ENCODE results near the gene STEAP3. TPM values are rescaled to one million over a fixed set of nuclear protein-coding genes. Genes with fewer than 3 reads are reported as not detected.

Gene STEAP3
- total RNA-seq, 1 donor, result 1.5 TPM

DNA sequence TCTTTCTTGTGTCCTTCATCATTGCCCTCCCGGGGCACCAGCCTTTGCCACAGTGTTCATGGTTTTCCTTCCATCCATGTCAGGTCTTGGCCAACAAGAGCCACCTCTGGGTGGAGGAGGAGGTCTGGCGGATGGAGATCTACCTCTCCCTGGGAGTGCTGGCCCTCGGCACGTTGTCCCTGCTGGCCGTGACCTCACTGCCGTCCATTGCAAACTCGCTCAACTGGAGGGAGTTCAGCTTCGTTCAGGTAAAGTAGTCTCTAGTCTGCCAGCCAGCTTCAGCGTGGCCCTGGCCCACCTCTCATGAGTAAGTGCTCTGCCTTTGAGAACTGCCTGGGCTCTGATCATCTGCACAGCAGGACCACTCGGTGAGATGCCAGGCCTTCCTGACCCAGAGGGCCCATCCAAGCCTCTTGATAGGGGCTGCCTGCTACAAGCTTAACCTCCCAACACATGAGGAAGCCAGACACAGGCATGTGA, 31.0 kb downstream of the STEAP3 start:
- Histone ChIP-seq H3K9me3 (ENCODE audit: low read depth, low read length) (no peaks in the 10 kb centered on the region), H3K4me3 (ENCODE audit: low read length) (no peak overlapping the region), H3K27me3 (ENCODE audit: insufficient read depth, low read length) (no peaks in the 10 kb centered on the region), H3K4me1 (ENCODE audit: insufficient read depth, low read length) (no peaks in the 10 kb centered on the region)

GRCh38 chr2:119255760-119256581, 32.3 kb downstream of the STEAP3 start:
- Histone ChIP-seq H3K27me3 (ENCODE audit: insufficient read depth, low read length) (no peaks in the 10 kb centered on the region), H3K9me3 (ENCODE audit: low read depth, low read length) (no peaks in the 10 kb centered on the region), H3K4me1 (ENCODE audit: insufficient read depth, low read length) (no peaks in the 10 kb centered on the region), H3K4me3 (ENCODE audit: low read length) (no peak overlapping the region)

GRCh38 chr2:119256582-119256921, 32.9 kb downstream of the STEAP3 start:
- Histone ChIP-seq H3K4me1 (ENCODE audit: insufficient read depth, low read length) (no peaks in the 10 kb centered on the region), H3K27me3 (ENCODE audit: insufficient read depth, low read length) (no peaks in the 10 kb centered on the region), H3K9me3 (ENCODE audit: low read depth, low read length) (no peaks in the 10 kb centered on the region), H3K4me3 (ENCODE audit: low read length) (no peak overlapping the region)

GRCh38 chr2:119257198-119257597, 33.6 kb downstream of the STEAP3 start:
- Histone ChIP-seq H3K27me3 (ENCODE audit: insufficient read depth, low read length) (no peaks in the 10 kb centered on the region), H3K4me1 (ENCODE audit: insufficient read depth, low read length) (no peaks in the 10 kb centered on the region), H3K9me3 (ENCODE audit: low read depth, low read length) (no peaks in the 10 kb centered on the region), H3K4me3 (ENCODE audit: low read length) (no peak overlapping the region)

DNA sequence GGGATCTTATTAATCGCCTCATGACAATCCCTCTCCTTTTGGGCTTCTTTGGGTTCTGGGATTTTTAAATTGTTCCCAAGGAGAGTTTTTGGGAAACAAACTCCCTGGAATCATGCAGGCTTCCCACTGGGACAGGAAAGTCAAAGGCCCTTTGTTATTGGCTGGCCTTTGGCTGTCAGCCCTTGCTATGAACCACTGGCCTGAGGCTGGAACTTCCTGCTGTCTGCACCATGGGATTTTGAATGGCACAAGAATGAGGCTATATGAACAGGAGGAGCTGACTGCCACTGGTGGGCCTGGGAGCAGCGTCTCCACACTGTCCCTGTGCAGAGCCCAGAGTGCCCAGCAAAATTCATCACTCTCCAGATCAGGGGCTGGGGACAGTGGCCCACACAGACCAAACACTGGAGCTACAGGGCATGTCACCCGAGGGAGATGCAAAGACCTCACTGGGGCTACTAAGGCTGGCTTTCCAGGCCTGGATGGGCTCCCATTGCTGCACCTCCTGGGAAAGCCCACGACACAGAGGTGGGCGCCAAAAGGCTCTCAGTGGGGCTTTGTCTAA, 35.7 kb downstream of the STEAP3 start:
- no peaks in the 10 kb centered on the region for H3K27me3 ChIP-seq (ENCODE audit: insufficient read depth, low read length)
- no peaks in the 10 kb centered on the region for H3K9me3 ChIP-seq (ENCODE audit: low read depth, low read length)
- peaks cover 14% of the 10 kb centered on the region for H3K4me1 ChIP-seq (ENCODE audit: insufficient read depth, low read length)
- no peak overlapping the region for H3K4me3 ChIP-seq (ENCODE audit: low read length)

- no peaks in the 10 kb centered on the region for H3K9me3 ChIP-seq (ENCODE audit: low read depth, low read length)
- peaks cover 16% of the 10 kb centered on the region for H3K4me1 ChIP-seq (ENCODE audit: insufficient read depth, low read length)
- H3K27me3 ChIP-seq (ENCODE audit: insufficient read depth, low read length), result no peaks in the 10 kb centered on the region
- no peak overlapping the region for H3K4me3 ChIP-seq (ENCODE audit: low read length)
Measured at GRCh38 chr2:119260646-119261492, 37.2 kb downstream of the STEAP3 start.

DNA sequence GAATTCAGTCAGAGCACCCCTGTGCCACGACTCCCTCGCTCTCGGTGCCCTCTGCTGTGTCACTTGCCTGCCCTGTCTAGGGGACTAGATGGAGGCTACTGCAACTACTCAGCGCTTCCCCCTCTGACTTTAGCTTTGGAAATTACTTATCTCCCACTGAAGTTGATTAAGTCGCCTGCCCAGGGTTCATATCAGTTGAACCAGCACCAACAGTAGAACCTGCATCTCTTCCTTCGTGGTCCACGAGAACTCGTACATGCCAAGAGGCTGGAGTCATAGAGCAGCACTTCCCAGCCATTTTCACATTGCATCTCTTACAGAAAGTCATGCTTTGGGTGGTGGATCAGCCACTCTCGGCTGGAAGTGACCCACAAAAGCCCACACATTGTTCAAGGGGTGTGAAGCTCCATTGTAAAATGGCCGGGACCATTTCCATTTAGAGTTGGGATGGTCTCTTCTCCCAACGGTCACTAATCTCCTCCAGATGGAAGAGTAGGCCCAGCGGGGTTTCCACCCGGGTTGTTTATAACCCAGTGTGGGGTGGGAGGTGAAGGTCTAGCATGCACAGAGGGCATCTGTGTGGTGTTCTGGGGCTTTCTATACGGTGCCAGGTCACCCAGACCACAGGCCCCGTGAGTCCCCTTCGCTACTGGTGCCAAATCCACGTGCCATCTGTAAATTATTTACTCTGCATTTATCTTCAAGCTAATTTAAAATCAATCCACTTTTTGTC, 38.0 kb downstream of the STEAP3 start:
- Histone ChIP-seq H3K9me3 (ENCODE audit: low read depth, low read length) (no peaks in the 10 kb centered on the region), H3K4me1 (ENCODE audit: insufficient read depth, low read length) (peaks cover 16% of the 10 kb centered on the region)

DNA sequence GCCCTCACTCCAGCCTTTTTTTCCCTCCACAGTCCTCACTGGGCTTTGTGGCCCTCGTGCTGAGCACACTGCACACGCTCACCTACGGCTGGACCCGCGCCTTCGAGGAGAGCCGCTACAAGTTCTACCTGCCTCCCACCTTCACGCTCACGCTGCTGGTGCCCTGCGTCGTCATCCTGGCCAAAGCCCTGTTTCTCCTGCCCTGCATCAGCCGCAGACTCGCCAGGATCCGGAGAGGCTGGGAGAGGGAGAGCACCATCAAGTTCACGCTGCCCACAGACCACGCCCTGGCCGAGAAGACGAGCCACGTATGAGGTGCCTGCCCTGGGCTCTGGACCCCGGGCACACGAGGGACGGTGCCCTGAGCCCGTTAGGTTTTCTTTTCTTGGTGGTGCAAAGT, 39.4 kb downstream of the STEAP3 start:
- H3K27me3 ChIP-seq (ENCODE audit: insufficient read depth, low read length), result no peaks in the 10 kb centered on the region
- peaks cover 22% of the 10 kb centered on the region for H3K4me1 ChIP-seq (ENCODE audit: insufficient read depth, low read length)
- no peak overlapping the region for H3K4me3 ChIP-seq (ENCODE audit: low read length)
- no peaks in the 10 kb centered on the region for H3K9me3 ChIP-seq (ENCODE audit: low read depth, low read length)

More for the DNA sequence above, 38.0 kb downstream of the STEAP3 start:
- H3K4me3 ChIP-seq (ENCODE audit: low read length), result no peak overlapping the region
- H3K27me3 ChIP-seq (ENCODE audit: insufficient read depth, low read length), result no peaks in the 10 kb centered on the region

GRCh38 chr2:119263656-119264055, 40.0 kb downstream of the STEAP3 start:
- Histone ChIP-seq H3K4me1 (ENCODE audit: insufficient read depth, low read length) (peaks cover 22% of the 10 kb centered on the region), H3K4me3 (ENCODE audit: low read length) (no peak overlapping the region), H3K27me3 (ENCODE audit: insufficient read depth, low read length) (no peaks in the 10 kb centered on the region), H3K9me3 (ENCODE audit: low read depth, low read length) (no peaks in the 10 kb centered on the region)

GRCh38 chr2:119264781-119265692, 41.4 kb downstream of the STEAP3 start:
- Histone ChIP-seq H3K27me3 (ENCODE audit: insufficient read depth, low read length) (no peaks in the 10 kb centered on the region), H3K4me1 (ENCODE audit: insufficient read depth, low read length) (peaks cover 22% of the 10 kb centered on the region), H3K9me3 (ENCODE audit: low read depth, low read length) (no peaks in the 10 kb centered on the region), H3K4me3 (ENCODE audit: low read length) (no peak overlapping the region)

DNA sequence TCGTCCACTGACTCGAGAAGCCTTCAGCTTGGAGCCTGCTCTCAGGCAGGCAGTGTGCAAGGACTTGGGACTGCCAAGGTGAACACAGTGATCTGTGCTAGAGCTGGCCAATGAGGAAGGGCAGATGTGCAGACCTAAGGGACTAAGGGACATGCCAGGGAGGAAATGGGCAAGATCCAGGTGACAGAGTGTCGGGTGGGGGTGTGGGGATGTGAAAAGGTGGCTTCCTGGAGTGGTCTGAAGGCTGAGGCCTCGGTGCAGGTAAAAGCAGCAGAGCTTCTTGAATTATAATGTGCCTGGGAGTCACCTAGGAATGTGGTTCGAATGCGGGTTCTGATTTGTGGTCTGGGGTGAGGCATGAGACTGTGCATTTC, 42.0 kb downstream of the STEAP3 start:
- H3K4me3 ChIP-seq (ENCODE audit: low read length), result no peak overlapping the region
- peaks cover 22% of the 10 kb centered on the region for H3K4me1 ChIP-seq (ENCODE audit: insufficient read depth, low read length)
- H3K27me3 ChIP-seq (ENCODE audit: insufficient read depth, low read length), result peaks cover 2% of the 10 kb centered on the region
- H3K9me3 ChIP-seq (ENCODE audit: low read depth, low read length), result no peaks in the 10 kb centered on the region

GRCh38 chr2:119266091-119266589, 42.5 kb downstream of the STEAP3 start:
- no peak overlapping the region for H3K4me3 ChIP-seq (ENCODE audit: low read length)
- H3K27me3 ChIP-seq (ENCODE audit: insufficient read depth, low read length), result peaks cover 2% of the 10 kb centered on the region
- H3K4me1 ChIP-seq (ENCODE audit: insufficient read depth, low read length), result peaks cover 22% of the 10 kb centered on the region
- H3K9me3 ChIP-seq (ENCODE audit: low read depth, low read length), result no peaks in the 10 kb centered on the region

- Histone ChIP-seq H3K9me3 (ENCODE audit: low read depth, low read length) (no peaks in the 10 kb centered on the region), H3K27me3 (ENCODE audit: insufficient read depth, low read length) (peaks cover 2% of the 10 kb centered on the region), H3K4me3 (ENCODE audit: low read length) (no peak overlapping the region), H3K4me1 (ENCODE audit: insufficient read depth, low read length) (peaks cover 22% of the 10 kb centered on the region)
Measured at GRCh38 chr2:119267604-119268003, 44.0 kb downstream of the STEAP3 start.

DNA sequence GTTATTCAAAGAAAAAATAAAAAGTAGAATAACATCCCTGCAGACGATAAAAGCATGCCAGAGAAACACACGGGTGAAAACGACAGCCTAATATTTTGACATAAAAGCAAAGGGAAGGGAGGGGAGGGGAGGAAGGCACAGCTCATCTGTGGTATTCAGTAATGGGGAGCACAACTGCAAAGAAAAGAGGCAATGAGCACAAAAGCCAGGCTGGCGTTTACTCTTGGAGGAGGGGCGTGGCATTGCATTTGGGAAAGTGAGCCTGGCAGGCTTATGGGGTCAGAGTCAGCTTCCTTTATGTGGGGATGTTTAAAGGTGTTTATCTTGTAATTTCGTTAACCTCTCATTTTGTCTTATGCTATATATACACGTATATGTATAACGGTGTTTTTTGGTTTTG, 53.2 kb downstream of the STEAP3 start:
- no peaks in the 10 kb centered on the region for H3K27me3 ChIP-seq (ENCODE audit: insufficient read depth, low read length)
- H3K9me3 ChIP-seq (ENCODE audit: low read depth, low read length), result no peaks in the 10 kb centered on the region
- no peak overlapping the region for H3K4me3 ChIP-seq (ENCODE audit: low read length)
- H3K4me1 ChIP-seq (ENCODE audit: insufficient read depth, low read length), result peaks cover 7% of the 10 kb centered on the region

Data from mononuclear cell (primary cell).